K562 (cell line): Measurements from ENCODE around the gene XKR7. TPM values are rescaled to one million over a fixed set of nuclear protein-coding genes. Genes with fewer than 3 reads are reported as not detected.

Source experiments
- ATAC-seq: fragments of 200-7000 bp; cut with Tn5 transposase; 3 replicates; pipeline ENCODE4 v1.9.1; 2020; ENCODE audit warnings: moderate library complexity
- BruUV-seq: library from RNA; stranded (reverse); fragments of 400-500 nt; replicated peaks from 2 replicates; lab custom pipeline; 2021; lab: Mats Ljungman, UMichigan
- CTCF ChIA-PET: fragments of 300-600 bp; formaldehyde crosslinking; extraction: SDS; loops from one replicate; lab custom pipeline; 2021; ENCODE audit warnings: low intra/inter-chr PET ratio; lab: Yijun Ruan, JAX
- POLR2A ChIA-PET: fragments of 300-600, 350-650 bp; sonication (Branson Sonifier 250); formaldehyde crosslinking; extraction: SDS; loops from one replicate; lab custom pipeline; 2021; ENCODE audit warnings: antibody characterized with exemption, inconsistent platforms; lab: Yijun Ruan, JAX
- DNase-seq, 4 experiments: peaks; one replicate each; pipeline versions ENCODE4 v3.0.0 to v3.0.0-alpha.2; 2011 to 2018; ENCODE audit warnings: low spot score in 3 of 4, mixed read lengths in 3 of 4; ENCODE audit errors: extremely low read depth in 1 of 4
- FAIRE-seq: peaks from 2 replicates; lab custom pipeline; 2011; peaks lifted over from hg19 to GRCh38; lab: Jason Lieb, UNC
- H2AFZ ChIP-seq: 2 replicates; pipeline ENCODE4 v1.6.0; 2011; ENCODE audit warnings: low read depth, low read length, control low read depth, inconsistent platforms
- H3K27ac ChIP-seq: fragments of 200-600 bp; 3 replicates; pipeline ENCODE4 v1.8.0; 2011; ENCODE audit warnings: low read depth, mild to moderate bottlenecking, control low read depth, inconsistent platforms, low read length, moderate library complexity, mixed read lengths; ENCODE audit errors: extremely low read depth
- H3K27me3 ChIP-seq, 2 experiments: fragments of 300-600 bp in 1 of 2; 2 replicates in 1 of 2; 3 replicates in 1 of 2; pipeline versions ENCODE4 v1.6.0 to v1.8.0; 2011; ENCODE audit warnings: inconsistent platforms in 2 of 2, low read length in 2 of 2, mild to moderate bottlenecking in 1 of 2, mixed read lengths in 1 of 2, moderate library complexity in 1 of 2; ENCODE audit not compliant: control insufficient read depth in 2 of 2, insufficient read depth in 2 of 2
- H3K36me3 ChIP-seq: fragments of 300-600 bp; 3 replicates; pipeline ENCODE4 v1.8.0; 2011; ENCODE audit warnings: mild to moderate bottlenecking, low read length, inconsistent platforms; ENCODE audit not compliant: control insufficient read depth, insufficient read depth
- H3K4me1 ChIP-seq, 2 experiments: fragments of 200-600 bp in 1 of 2; replicated peaks in 1 of 2; 2 replicates in 1 of 2; 3 replicates in 1 of 2; pipeline versions ENCODE4 v1.5.1 to v1.8.0; 2011; ENCODE audit warnings: inconsistent platforms in 2 of 2, low read length in 2 of 2, mild to moderate bottlenecking in 1 of 2, mixed read lengths in 1 of 2, moderate library complexity in 1 of 2; ENCODE audit not compliant: control insufficient read depth in 2 of 2, insufficient read depth in 2 of 2
- H3K4me2 ChIP-seq: 2 replicates; pipeline ENCODE4 v1.6.1; 2011; ENCODE audit warnings: low read length, control low read depth, inconsistent platforms, mixed read lengths; ENCODE audit not compliant: insufficient read depth
- H3K4me3 ChIP-seq: fragments of 200-600 bp; sonication (generic), shearing (Covaris generic); 2 replicates; pipeline ENCODE4 v1.5.1; 2016; ENCODE audit warnings: control low read depth, inconsistent platforms
- H3K79me2 ChIP-seq: fragments of 200-600 bp; 3 replicates; pipeline ENCODE4 v1.8.0; 2011; ENCODE audit warnings: low read length, inconsistent platforms; ENCODE audit not compliant: control insufficient read depth, insufficient read depth
- H3K9ac ChIP-seq, 2 experiments: 2 replicates each; pipeline versions ENCODE4 v1.6.0 to v1.6.1; 2011; ENCODE audit warnings: low read depth in 2 of 2, low read length in 2 of 2, control low read depth in 1 of 2, inconsistent platforms in 1 of 2, mild to moderate bottlenecking in 1 of 2, mixed read lengths in 1 of 2; ENCODE audit not compliant: insufficient read depth in 1 of 2
- H3K9me1 ChIP-seq: one replicate; pipeline ENCODE4 v1.6.0; 2011; ENCODE audit warnings: inconsistent platforms, mild to moderate bottlenecking, low read length, moderate library complexity; ENCODE audit not compliant: control insufficient read depth, insufficient read depth
- H3K9me3 ChIP-seq: replicated peaks from 2 replicates; pipeline ENCODE4 v1.5.1; 2011; ENCODE audit warnings: low read depth, low read length, inconsistent platforms; ENCODE audit not compliant: control insufficient read depth, insufficient read depth
- H4K20me1 ChIP-seq: replicated peaks from 2 replicates; pipeline ENCODE4 v1.6.1; 2011; ENCODE audit warnings: low read length, inconsistent platforms, mixed read lengths; ENCODE audit not compliant: control insufficient read depth, insufficient read depth
- ATF2 ChIP-seq: sonication (generic); formaldehyde crosslinking; IDR thresholded peaks from 2 replicates; pipeline ENCODE4 v1.8.1; 2022; ENCODE audit warnings: missing genetic modification reagents
- CCNT2 ChIP-seq: IDR thresholded peaks from 2 replicates; pipeline ENCODE4 v1.6.1; 2011; ENCODE audit warnings: borderline replicate concordance, low read depth, mild to moderate bottlenecking, moderate library complexity, mixed read lengths, low read length; ENCODE audit not compliant: insufficient read length; ENCODE audit errors: extremely low read depth
- GABPB2 ChIP-seq: fragments of 250-450 bp; sonication (Bioruptor Pico); conservative IDR thresholded peaks from 2 replicates; pipeline ENCODE4 v1.5.1; 2021; ENCODE audit warnings: mild to moderate bottlenecking
- HNRNPUL1 ChIP-seq: fragments of 200-400 bp; formaldehyde crosslinking; IDR thresholded peaks from 2 replicates; pipeline ENCODE4 v1.6.1; 2017; ENCODE audit warnings: low read length
- KLF6 ChIP-seq: fragments of 250-450 bp; sonication (Bioruptor Pico); IDR thresholded peaks from 2 replicates; pipeline ENCODE4 v1.4.0; 2020; ENCODE audit warnings: mild to moderate bottlenecking, moderate library complexity, borderline replicate concordance
- POU5F1 ChIP-seq: fragments of 150-350 bp; IDR thresholded peaks from 2 replicates; pipeline ENCODE4 v1.6.1; 2014; ENCODE audit warnings: borderline replicate concordance, low read length, low read depth, mild to moderate bottlenecking; ENCODE audit not compliant: partially characterized antibody
- PPARD ChIP-seq: fragments of 250-450 bp; sonication (Bioruptor Pico); IDR thresholded peaks from 2 replicates; pipeline ENCODE4 v1.8.0; 2022; ENCODE audit warnings: inconsistent platforms, mild to moderate bottlenecking, moderate library complexity
- PTRF ChIP-seq: fragments of 450-650 bp; IDR thresholded peaks from 2 replicates; pipeline ENCODE4 v1.6.1; 2016; ENCODE audit warnings: mild to moderate bottlenecking, missing genetic modification characterization, missing compliant biosample characterization
- SFPQ ChIP-seq: fragments of 200-400 bp; formaldehyde crosslinking; IDR thresholded peaks from 2 replicates; pipeline ENCODE4 v1.6.1; 2017; ENCODE audit warnings: mild to moderate bottlenecking, low read depth, low read length, moderate library complexity
- TFE3 ChIP-seq: fragments of 450-650 bp; formaldehyde crosslinking; IDR thresholded peaks from 2 replicates; pipeline ENCODE4 v1.4.0; 2020; ENCODE audit warnings: mild to moderate bottlenecking, mixed read lengths
- ZKSCAN3 ChIP-seq: fragments of 250-450 bp; sonication (Bioruptor Pico); IDR thresholded peaks from 2 replicates; pipeline ENCODE4 v1.4.0; 2020
- ZNF224 ChIP-seq: sonication (generic); formaldehyde crosslinking; IDR thresholded peaks from 2 replicates; pipeline ENCODE4 v1.8.0; 2022; ENCODE audit warnings: mild to moderate bottlenecking, missing genetic modification reagents
- ZNF518B ChIP-seq: fragments of 250-450 bp; sonication (Bioruptor Pico); IDR thresholded peaks from 2 replicates; pipeline ENCODE4 v1.5.0; 2021; ENCODE audit warnings: mild to moderate bottlenecking, moderate library complexity
- WGBS: fragments of 100-300 bp; shearing (Covaris generic); methylation state at CpG from one replicate; pipeline ENCODE4 v1.1.6; 2016; ENCODE audit warnings: low coverage, mixed read lengths; ENCODE audit not compliant: insufficient coverage; ENCODE audit errors: missing lambda C conversion rate; 5-methylcytosine and 5-hydroxymethylcytosine counted together
- in situ Hi-C: fragments of 300-500 bp; cut with MboI; formaldehyde crosslinking; loops from 4 replicates; pipeline ENCODE4 v1.15.0; 2018; ENCODE audit warnings: inconsistent platforms, mixed read lengths
- intact Hi-C: fragments of 100-400 bp; cut with micrococcal nuclease; formaldehyde crosslinking; loops from 2 replicates; pipeline ENCODE4 v1.14.2; 2022
- polyA plus RNA-seq, 8 experiments: library from polyadenylated mRNA; depleted of rRNA in 4 of 8; stranded (reverse) in 5 of 8; unstranded in 3 of 8; fragments of >200 nt; fragmentation: Nextera tagmentation in 2 of 8; fragmentation: Illumina TruSeq in 1 of 8; extraction: Ambion mirVana in 2 of 8; extraction: Trizol in 1 of 8; gene quantifications; 2 replicates each; pipeline versions ENCODE4 v1.2.1 to v1.2.3, GENCODE V29; 2011 to 2014; ENCODE audit warnings: inconsistent platforms in 1 of 8, missing spikeins in 1 of 8
- total RNA-seq, 7 experiments: library from RNA; depleted of rRNA in 6 of 7; stranded (reverse); fragments of >200 nt in 6 of 7; fragmentation: Illumina TruSeq in 2 of 7; extraction: Trizol in 2 of 7; gene quantifications; 2 replicates each; pipeline versions ENCODE4 v1.2.1 to v1.2.3, GENCODE V29; 2011 to 2021; ENCODE audit warnings: low replicate concordance in 1 of 7

The XKR7 gene
- total and polyA plus RNA-seq, 9 of the 15 experiments (the other 6 are each of a cell fraction or from before 2014, with no cell fraction given) = 0.02 TPM; not detected in 8

- POLR2A ChIA-PET = interaction anchor here (0.6 to 1.0 kb wide), 3 partner anchors 48 to 99 kb away, joined by 3 read pairs; no protein-coding TSS in a partner anchor
- BruUV-seq = no TSS peak
- H3K4me1 ChIP-seq = peaks cover 0 to 10% of the 10 kb centered on the region in 2 experiments; a peak in 3 of 5 replicates
- H3K9ac ChIP-seq = no peak overlapping the region
- CTCF ChIA-PET = no interaction called here
- H2AFZ ChIP-seq = no peak overlapping the region
- no peaks in the 10 kb centered on the region for H3K9me3 ChIP-seq
- WGBS = 0% methylated on average over 5 of the region's 5 CpGs
- peaks cover 5 to 47% of the 10 kb centered on the region in 2 experiments; a peak in 4 of 5 replicates for H3K27me3 ChIP-seq
- no peak overlapping the region for H3K4me2 ChIP-seq
- ATAC-seq (no peak), FAIRE-seq (no peak), DNase-seq (no peak)
- H3K9me1 ChIP-seq = no peaks in the 10 kb centered on the region
- intact Hi-C loops = no loop called here
- no peaks in the 10 kb centered on the region; the same call in 1 of the 2 replicates for H4K20me1 ChIP-seq
- in situ Hi-C loops = no loop called here
- no peak overlapping the region for H3K4me3 ChIP-seq
- H3K79me2 ChIP-seq = no peaks in the 10 kb centered on the region
- no peak overlapping the region for H3K27ac ChIP-seq
- no peaks in the 10 kb centered on the region for H3K36me3 ChIP-seq
- TF ChIP-seq ATF2 (CRISPR knock-in tag) = no peak
- TF ChIP-seq PPARD (CRISPR knock-in tag) = no peak
- TF ChIP-seq ZNF518B (CRISPR knock-in tag) = no peak
- no peak for TF ChIP-seq KLF6 (CRISPR knock-in tag)
- TF ChIP-seq CCNT2 = no peak
- TF ChIP-seq ZKSCAN3 (CRISPR knock-in tag) = no peak
- TF ChIP-seq ZNF224 (CRISPR knock-in tag) = no peak
- no peak for TF ChIP-seq PTRF (tag)
- TF ChIP-seq POU5F1 = no peak
- no peak for TF ChIP-seq TFE3 (CRISPR knock-in tag)
- TF ChIP-seq SFPQ = no peak
- TF ChIP-seq HNRNPUL1 = no peak
- no peak for TF ChIP-seq GABPB2 (CRISPR knock-in tag)
Measured at GRCh38 chr20:32012159-32012688, 44.3 kb downstream of the XKR7 start.
